LNCAP (cell line): ENCODE measurements around the gene AGFG2.

Experiments used
- TF ChIP-seq, protein P1 (sequence below): fragments of 450-650 bp; IDR thresholded peaks from 2 replicates; pipeline ENCODE4 v1.5.1; 2017; ENCODE audit warnings: mild to moderate bottlenecking

The AGFG2 gene

DNA sequence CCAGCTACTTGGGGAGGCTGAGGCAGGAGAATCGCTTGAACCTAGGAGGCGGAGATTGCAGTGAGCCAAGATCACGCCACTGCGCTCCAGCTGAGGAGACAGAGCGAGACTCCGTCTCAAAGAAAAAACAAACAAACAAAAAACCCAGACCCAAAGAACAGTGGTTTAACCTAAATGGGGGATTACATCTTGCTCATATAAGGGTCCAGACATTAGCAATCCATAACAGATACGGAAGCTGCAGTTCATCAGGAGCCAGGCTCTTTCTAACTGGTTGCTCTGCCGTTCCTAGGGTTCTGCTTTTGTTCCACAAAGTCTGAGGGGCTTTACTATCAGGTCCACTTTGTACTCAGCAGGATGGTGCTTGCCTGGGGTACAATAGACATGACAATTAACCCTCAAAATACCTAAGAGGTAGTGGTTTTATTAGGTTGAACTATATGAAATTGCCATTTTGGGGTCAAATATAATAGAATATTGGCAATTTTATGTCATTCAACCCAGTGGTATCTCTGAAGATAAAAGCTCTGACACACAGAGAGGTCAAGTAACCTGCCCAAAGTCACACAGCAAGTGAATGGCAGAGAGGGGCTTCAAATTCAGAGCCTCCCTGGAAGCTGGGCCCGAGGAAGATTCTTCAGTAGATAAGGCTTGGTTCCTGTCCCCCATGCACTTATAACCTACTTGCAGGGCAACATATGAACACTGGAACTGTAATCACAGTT, 34.0 kb upstream of the AGFG2 start:
- TF ChIP-seq, protein P1, sequence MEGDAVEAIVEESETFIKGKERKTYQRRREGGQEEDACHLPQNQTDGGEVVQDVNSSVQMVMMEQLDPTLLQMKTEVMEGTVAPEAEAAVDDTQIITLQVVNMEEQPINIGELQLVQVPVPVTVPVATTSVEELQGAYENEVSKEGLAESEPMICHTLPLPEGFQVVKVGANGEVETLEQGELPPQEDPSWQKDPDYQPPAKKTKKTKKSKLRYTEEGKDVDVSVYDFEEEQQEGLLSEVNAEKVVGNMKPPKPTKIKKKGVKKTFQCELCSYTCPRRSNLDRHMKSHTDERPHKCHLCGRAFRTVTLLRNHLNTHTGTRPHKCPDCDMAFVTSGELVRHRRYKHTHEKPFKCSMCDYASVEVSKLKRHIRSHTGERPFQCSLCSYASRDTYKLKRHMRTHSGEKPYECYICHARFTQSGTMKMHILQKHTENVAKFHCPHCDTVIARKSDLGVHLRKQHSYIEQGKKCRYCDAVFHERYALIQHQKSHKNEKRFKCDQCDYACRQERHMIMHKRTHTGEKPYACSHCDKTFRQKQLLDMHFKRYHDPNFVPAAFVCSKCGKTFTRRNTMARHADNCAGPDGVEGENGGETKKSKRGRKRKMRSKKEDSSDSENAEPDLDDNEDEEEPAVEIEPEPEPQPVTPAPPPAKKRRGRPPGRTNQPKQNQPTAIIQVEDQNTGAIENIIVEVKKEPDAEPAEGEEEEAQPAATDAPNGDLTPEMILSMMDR: no peak

GRCh38 chr7:100506356-100506923, 32.6 kb upstream of the AGFG2 start:
- TF ChIP-seq, protein P1: no peak

- TF ChIP-seq, protein P1: no peak
Observed at GRCh38 chr7:100509231-100509630, 29.8 kb upstream of the AGFG2 start.

DNA sequence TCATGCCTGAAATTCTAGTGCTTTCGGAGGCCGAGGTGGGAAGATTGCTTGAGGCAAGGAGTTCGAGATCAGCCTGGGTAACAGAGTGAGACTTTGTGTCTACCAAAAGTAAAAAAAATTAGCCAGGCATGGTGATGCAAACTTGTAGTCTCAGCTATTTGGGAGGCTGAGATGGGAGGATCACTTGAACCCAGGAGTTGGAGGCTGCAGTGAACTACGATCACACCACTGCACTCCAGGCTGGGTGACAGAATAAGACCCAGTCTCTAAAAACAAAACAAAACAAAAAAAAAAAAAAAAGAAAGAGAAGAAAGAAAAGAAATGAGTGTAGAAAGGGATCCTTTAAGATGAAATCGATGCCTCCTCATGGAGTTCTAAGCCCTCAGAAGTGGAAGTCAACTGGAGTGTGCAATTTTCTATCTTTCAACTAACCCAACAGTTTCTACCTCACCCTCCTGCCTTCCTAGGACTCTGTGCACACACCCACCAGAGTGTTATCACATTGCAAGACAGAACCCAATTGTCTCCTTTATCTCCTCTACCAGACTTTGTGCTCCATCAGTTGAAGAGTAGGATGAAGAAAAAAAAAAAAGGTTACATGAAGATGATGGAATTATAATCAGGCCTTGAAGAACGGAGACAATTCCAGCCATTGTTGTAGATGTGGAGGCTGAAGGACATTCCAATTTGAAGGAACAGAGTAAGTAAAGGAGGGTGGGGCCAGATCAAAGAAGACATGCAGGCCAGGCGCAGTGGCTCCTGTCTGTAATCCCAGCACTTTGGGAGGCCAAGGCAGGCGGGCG, 28.4 kb upstream of the AGFG2 start:
- TF ChIP-seq, protein P1: no peak

DNA sequence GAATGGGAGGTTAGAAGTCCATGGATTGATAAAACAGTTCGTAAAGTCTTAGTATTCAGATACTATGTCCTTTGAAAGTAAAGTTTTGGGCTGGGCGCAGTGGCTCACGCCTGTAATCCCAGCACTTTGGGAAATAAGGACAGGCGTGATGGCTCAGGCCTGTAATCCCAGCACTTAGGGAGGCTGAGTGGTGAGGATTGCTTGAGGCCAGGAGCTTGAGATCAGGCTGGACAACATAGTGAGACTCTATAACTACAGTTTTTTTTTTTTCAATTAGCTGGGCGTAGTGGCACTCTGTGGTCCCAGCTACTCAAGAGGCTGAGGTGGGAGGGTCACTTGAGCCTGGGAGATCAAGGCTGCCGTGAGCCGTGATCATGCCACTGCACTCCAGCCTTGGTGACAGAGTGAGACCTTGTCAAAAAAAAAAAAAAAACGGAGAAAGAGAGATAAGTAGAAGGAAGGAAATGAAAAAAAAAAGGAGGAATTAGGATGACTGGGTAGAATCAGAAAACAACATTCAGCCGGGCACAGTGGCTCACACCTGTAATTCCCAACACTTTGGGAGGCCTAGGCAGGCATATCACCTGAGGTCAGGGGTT, 25.7 kb upstream of the AGFG2 start:
- TF ChIP-seq, protein P1: no peak

- TF ChIP-seq, protein P1: no peak
Observed at GRCh38 chr7:100515072-100515532, 23.9 kb upstream of the AGFG2 start.

- TF ChIP-seq, protein P1: no peak
Observed at GRCh38 chr7:100516135-100516812, 22.7 kb upstream of the AGFG2 start.
